ENCODE measurements around the gene MMP10. TPM values are rescaled to one million over a fixed set of nuclear protein-coding genes. Genes with fewer than 3 reads are reported as not detected.

Gene MMP10
- total and polyA plus RNA-seq, 2 experiments from 2014 or later = 0.10 TPM; not detected in 1

GRCh38 chr11:102819491-102819890 lies 39.1 kb upstream of the MMP10 start:
- TF ChIP-seq, protein P1, sequence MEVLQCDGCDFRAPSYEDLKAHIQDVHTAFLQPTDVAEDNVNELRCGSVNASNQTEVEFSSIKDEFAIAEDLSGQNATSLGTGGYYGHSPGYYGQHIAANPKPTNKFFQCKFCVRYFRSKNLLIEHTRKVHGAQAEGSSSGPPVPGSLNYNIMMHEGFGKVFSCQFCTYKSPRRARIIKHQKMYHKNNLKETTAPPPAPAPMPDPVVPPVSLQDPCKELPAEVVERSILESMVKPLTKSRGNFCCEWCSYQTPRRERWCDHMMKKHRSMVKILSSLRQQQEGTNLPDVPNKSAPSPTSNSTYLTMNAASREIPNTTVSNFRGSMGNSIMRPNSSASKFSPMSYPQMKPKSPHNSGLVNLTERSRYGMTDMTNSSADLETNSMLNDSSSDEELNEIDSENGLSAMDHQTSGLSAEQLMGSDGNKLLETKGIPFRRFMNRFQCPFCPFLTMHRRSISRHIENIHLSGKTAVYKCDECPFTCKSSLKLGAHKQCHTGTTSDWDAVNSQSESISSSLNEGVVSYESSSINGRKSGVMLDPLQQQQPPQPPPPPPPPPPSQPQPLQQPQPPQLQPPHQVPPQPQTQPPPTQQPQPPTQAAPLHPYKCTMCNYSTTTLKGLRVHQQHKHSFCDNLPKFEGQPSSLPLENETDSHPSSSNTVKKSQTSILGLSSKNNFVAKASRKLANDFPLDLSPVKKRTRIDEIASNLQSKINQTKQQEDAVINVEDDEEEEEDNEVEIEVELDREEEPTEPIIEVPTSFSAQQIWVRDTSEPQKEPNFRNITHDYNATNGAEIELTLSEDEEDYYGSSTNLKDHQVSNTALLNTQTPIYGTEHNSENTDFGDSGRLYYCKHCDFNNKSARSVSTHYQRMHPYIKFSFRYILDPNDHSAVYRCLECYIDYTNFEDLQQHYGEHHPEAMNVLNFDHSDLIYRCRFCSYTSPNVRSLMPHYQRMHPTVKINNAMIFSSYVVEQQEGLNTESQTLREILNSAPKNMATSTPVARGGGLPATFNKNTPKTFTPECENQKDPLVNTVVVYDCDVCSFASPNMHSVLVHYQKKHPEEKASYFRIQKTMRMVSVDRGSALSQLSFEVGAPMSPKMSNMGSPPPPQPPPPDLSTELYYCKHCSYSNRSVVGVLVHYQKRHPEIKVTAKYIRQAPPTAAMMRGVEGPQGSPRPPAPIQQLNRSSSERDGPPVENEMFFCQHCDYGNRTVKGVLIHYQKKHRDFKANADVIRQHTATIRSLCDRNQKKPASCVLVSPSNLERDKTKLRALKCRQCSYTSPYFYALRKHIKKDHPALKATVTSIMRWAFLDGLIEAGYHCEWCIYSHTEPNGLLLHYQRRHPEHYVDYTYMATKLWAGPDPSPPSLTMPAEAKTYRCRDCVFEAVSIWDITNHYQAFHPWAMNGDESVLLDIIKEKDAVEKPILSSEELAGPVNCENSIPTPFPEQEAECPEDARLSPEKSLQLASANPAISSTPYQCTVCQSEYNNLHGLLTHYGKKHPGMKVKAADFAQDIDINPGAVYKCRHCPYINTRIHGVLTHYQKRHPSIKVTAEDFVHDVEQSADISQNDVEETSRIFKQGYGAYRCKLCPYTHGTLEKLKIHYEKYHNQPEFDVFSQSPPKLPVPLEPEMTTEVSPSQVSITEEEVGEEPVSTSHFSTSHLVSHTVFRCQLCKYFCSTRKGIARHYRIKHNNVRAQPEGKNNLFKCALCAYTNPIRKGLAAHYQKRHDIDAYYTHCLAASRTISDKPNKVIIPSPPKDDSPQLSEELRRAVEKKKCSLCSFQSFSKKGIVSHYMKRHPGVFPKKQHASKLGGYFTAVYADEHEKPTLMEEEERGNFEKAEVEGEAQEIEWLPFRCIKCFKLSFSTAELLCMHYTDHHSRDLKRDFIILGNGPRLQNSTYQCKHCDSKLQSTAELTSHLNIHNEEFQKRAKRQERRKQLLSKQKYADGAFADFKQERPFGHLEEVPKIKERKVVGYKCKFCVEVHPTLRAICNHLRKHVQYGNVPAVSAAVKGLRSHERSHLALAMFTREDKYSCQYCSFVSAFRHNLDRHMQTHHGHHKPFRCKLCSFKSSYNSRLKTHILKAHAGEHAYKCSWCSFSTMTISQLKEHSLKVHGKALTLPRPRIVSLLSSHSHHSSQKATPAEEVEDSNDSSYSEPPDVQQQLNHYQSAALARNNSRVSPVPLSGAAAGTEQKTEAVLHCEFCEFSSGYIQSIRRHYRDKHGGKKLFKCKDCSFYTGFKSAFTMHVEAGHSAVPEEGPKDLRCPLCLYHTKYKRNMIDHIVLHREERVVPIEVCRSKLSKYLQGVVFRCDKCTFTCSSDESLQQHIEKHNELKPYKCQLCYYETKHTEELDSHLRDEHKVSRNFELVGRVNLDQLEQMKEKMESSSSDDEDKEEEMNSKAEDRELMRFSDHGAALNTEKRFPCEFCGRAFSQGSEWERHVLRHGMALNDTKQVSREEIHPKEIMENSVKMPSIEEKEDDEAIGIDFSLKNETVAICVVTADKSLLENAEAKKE (CRISPR knock-in tag; IDR thresholded peaks at IDR 0.05) = no peak
- no peak for TF ChIP-seq POLR2AphosphoS5 (IDR thresholded peaks at IDR 0.05; ENCODE audit: low read depth)
- no peaks in the 10 kb centered on the region for H3K27me3 ChIP-seq (ENCODE audit: insufficient read depth)
- 0 out of 2 replicates have a peak, but pooled peaks cover 9% of the 10 kb centered on the region for H3K9me2 ChIP-seq (ENCODE audit: insufficient read depth)
- H3K4me3 ChIP-seq = no peak overlapping the region
- no peak overlapping the region for H2AFZ ChIP-seq
- H3K4me3 Mint-ChIP-seq = no peak overlapping the region
- no peaks in the 10 kb centered on the region for H3K4me1 ChIP-seq (ENCODE audit: insufficient read depth)
- no peak for ATAC-seq
- H3K79me2 ChIP-seq (replicated peaks; ENCODE audit: insufficient read depth) = no peaks in the 10 kb centered on the region
- no peak for DNase-seq (ENCODE audit: low spot score)
- H3K27ac Mint-ChIP-seq = no peak overlapping the region
- peaks cover 20% of the 10 kb centered on the region for H3K9me3 Mint-ChIP-seq
- no peak overlapping the region for H3K4me2 ChIP-seq
- H3K27ac ChIP-seq (ENCODE audit: low read depth) = no peak overlapping the region
- H3K36me3 ChIP-seq (ENCODE audit: insufficient read depth) = no peaks in the 10 kb centered on the region
- no peaks in the 10 kb centered on the region; the same call in 1 of the 3 replicates for H3K36me3 Mint-ChIP-seq (ENCODE audit: low read depth)
- no peaks in the 10 kb centered on the region for H3K27me3 Mint-ChIP-seq (ENCODE audit: insufficient read depth, low read depth, poor library complexity)
- no peaks in the 10 kb centered on the region for H3F3A ChIP-seq (replicated peaks; ENCODE audit: low read depth)
- H4K20me1 ChIP-seq (replicated peaks; ENCODE audit: insufficient read depth) = no peaks in the 10 kb centered on the region
- H3K4me1 Mint-ChIP-seq = no peaks in the 10 kb centered on the region

- H3K4me3 ChIP-seq = no peak overlapping the region
- Mint-ChIP-seq H3K27ac (no peak overlapping the region), H3K4me3 (no peak overlapping the region), H3K27me3 (ENCODE audit: insufficient read depth, low read depth, poor library complexity) (no peaks in the 10 kb centered on the region), H3K36me3 (ENCODE audit: low read depth) (no peaks in the 10 kb centered on the region; the same call in 1 of the 3 replicates), H3K9me3 (peaks cover 17% of the 10 kb centered on the region), H3K4me1 (no peaks in the 10 kb centered on the region)
- no peaks in the 10 kb centered on the region for H3K79me2 ChIP-seq (replicated peaks; ENCODE audit: insufficient read depth)
- no peak overlapping the region for H3K27ac ChIP-seq (ENCODE audit: low read depth)
- H4K20me1 ChIP-seq (replicated peaks; ENCODE audit: insufficient read depth) = no peaks in the 10 kb centered on the region
- H3K27me3 ChIP-seq (ENCODE audit: insufficient read depth) = no peaks in the 10 kb centered on the region
- H3K9me2 ChIP-seq (ENCODE audit: insufficient read depth) = 0 out of 2 replicates have a peak, but pooled peaks cover 3% of the 10 kb centered on the region
- H3F3A ChIP-seq (replicated peaks; ENCODE audit: low read depth) = no peaks in the 10 kb centered on the region
- H2AFZ ChIP-seq = no peak overlapping the region
- no peak for ATAC-seq
- no peak overlapping the region for H3K4me2 ChIP-seq
- no peak for DNase-seq (ENCODE audit: low spot score)
- no peaks in the 10 kb centered on the region for H3K36me3 ChIP-seq (ENCODE audit: insufficient read depth)
- no peaks in the 10 kb centered on the region for H3K4me1 ChIP-seq (ENCODE audit: insufficient read depth)
- TF ChIP-seq ZNF114 (CRISPR knock-in tag; IDR thresholded peaks at IDR 0.05) (no peak), JUNB (IDR thresholded peaks at IDR 0.05; ENCODE audit: unreplicated experiment) (no peak), REST (IDR thresholded peaks at IDR 0.05; ENCODE audit: unreplicated experiment) (no peak), ZNF331 (CRISPR knock-in tag; IDR thresholded peaks at IDR 0.05; ENCODE audit: low read depth) (no peak), NANOG (IDR thresholded peaks at IDR 0.05; ENCODE audit: borderline replicate concordance) (no peak), CREB1 (CRISPR knock-in tag; IDR thresholded peaks at IDR 0.05; ENCODE audit: low read depth) (no peak)
- TF ChIP-seq, protein P2, sequence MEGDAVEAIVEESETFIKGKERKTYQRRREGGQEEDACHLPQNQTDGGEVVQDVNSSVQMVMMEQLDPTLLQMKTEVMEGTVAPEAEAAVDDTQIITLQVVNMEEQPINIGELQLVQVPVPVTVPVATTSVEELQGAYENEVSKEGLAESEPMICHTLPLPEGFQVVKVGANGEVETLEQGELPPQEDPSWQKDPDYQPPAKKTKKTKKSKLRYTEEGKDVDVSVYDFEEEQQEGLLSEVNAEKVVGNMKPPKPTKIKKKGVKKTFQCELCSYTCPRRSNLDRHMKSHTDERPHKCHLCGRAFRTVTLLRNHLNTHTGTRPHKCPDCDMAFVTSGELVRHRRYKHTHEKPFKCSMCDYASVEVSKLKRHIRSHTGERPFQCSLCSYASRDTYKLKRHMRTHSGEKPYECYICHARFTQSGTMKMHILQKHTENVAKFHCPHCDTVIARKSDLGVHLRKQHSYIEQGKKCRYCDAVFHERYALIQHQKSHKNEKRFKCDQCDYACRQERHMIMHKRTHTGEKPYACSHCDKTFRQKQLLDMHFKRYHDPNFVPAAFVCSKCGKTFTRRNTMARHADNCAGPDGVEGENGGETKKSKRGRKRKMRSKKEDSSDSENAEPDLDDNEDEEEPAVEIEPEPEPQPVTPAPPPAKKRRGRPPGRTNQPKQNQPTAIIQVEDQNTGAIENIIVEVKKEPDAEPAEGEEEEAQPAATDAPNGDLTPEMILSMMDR (conservative IDR thresholded peaks at IDR 0.05; ENCODE audit: low read depth in 2 of 2) = no peak
- TF ChIP-seq, protein P3, sequence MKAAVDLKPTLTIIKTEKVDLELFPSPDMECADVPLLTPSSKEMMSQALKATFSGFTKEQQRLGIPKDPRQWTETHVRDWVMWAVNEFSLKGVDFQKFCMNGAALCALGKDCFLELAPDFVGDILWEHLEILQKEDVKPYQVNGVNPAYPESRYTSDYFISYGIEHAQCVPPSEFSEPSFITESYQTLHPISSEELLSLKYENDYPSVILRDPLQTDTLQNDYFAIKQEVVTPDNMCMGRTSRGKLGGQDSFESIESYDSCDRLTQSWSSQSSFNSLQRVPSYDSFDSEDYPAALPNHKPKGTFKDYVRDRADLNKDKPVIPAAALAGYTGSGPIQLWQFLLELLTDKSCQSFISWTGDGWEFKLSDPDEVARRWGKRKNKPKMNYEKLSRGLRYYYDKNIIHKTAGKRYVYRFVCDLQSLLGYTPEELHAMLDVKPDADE (IDR thresholded peaks at IDR 0.05) = no peak
Observed at GRCh38 chr11:102813484-102813883, 33.1 kb upstream of the MMP10 start.

Measured in GM23338 (cell line).